ENCODE measurements around the gene KIF26B. TPM values are rescaled to one million over a fixed set of nuclear protein-coding genes. Genes with fewer than 3 reads are reported as not detected.

The KIF26B gene
- total RNA-seq, 1 donor from 2014 or later, result 3.5 TPM

GRCh38 chr1:245528258-245528635, 373.5 kb downstream of the KIF26B start:
- DNase-seq, result no peak
- Histone ChIP-seq H3K36me3 (no peaks in the 10 kb centered on the region), H3K27ac (replicated peaks) (no peak overlapping the region), H3K4me1 (no peaks in the 10 kb centered on the region), H3K4me3 (no peak overlapping the region), H3K9me3 (replicated peaks) (no peaks in the 10 kb centered on the region), H3K27me3 (ENCODE audit: low read depth) (peaks cover 8% of the 10 kb centered on the region)
- intact Hi-C loops (cut with micrococcal nuclease), result no loop called here
- no peak for TF ChIP-seq CTCF (IDR thresholded peaks at IDR 0.05; ENCODE audit: borderline replicate concordance)

GRCh38 chr1:245530937-245531336, 376.2 kb downstream of the KIF26B start:
- no peak overlapping the region for H3K4me3 ChIP-seq
- H3K27me3 ChIP-seq (ENCODE audit: low read depth), result peaks cover 8% of the 10 kb centered on the region
- intact Hi-C loops (cut with micrococcal nuclease), result no loop called here
- H3K27ac ChIP-seq (replicated peaks), result no peak overlapping the region
- H3K4me1 ChIP-seq, result no peaks in the 10 kb centered on the region
- no peak for DNase-seq
- no peaks in the 10 kb centered on the region for H3K36me3 ChIP-seq
- H3K9me3 ChIP-seq (replicated peaks), result no peaks in the 10 kb centered on the region
- no peak for TF ChIP-seq CTCF (IDR thresholded peaks at IDR 0.05; ENCODE audit: borderline replicate concordance)

GRCh38 chr1:245537992-245538391, 383.2 kb downstream of the KIF26B start:
- intact Hi-C loops (cut with micrococcal nuclease), result no loop called here
- no peaks in the 10 kb centered on the region for H3K4me1 ChIP-seq
- no peaks in the 10 kb centered on the region for H3K9me3 ChIP-seq (replicated peaks)
- H3K36me3 ChIP-seq, result no peaks in the 10 kb centered on the region
- no peak for DNase-seq
- peaks cover 4% of the 10 kb centered on the region for H3K27me3 ChIP-seq (ENCODE audit: low read depth)
- no peak for TF ChIP-seq CTCF (IDR thresholded peaks at IDR 0.05; ENCODE audit: borderline replicate concordance)
- H3K4me3 ChIP-seq, result no peak overlapping the region
- H3K27ac ChIP-seq (replicated peaks), result no peak overlapping the region

- no peak for TF ChIP-seq CTCF (IDR thresholded peaks at IDR 0.05; ENCODE audit: borderline replicate concordance)
- DNase-seq, result no peak
- Histone ChIP-seq H3K9me3 (replicated peaks) (no peaks in the 10 kb centered on the region), H3K4me3 (no peak overlapping the region), H3K4me1 (no peaks in the 10 kb centered on the region), H3K27me3 (ENCODE audit: low read depth) (peaks cover 4% of the 10 kb centered on the region), H3K36me3 (no peaks in the 10 kb centered on the region), H3K27ac (replicated peaks) (no peak overlapping the region)
- intact Hi-C loops (cut with micrococcal nuclease), result no loop called here
Measured at GRCh38 chr1:245538671-245539070, 383.9 kb downstream of the KIF26B start.

GRCh38 chr1:245541369-245541768, 386.6 kb downstream of the KIF26B start:
- H3K4me3 ChIP-seq, result no peak overlapping the region
- H3K36me3 ChIP-seq, result no peaks in the 10 kb centered on the region
- H3K27ac ChIP-seq (replicated peaks), result no peak overlapping the region
- no peaks in the 10 kb centered on the region for H3K4me1 ChIP-seq
- intact Hi-C loops (cut with micrococcal nuclease), result no loop called here
- H3K27me3 ChIP-seq (ENCODE audit: low read depth), result peaks cover 4% of the 10 kb centered on the region
- TF ChIP-seq CTCF (IDR thresholded peaks at IDR 0.05; ENCODE audit: borderline replicate concordance), result no peak
- no peak for DNase-seq
- H3K9me3 ChIP-seq (replicated peaks), result no peaks in the 10 kb centered on the region

GRCh38 chr1:245542365-245542764, 387.6 kb downstream of the KIF26B start:
- no peaks in the 10 kb centered on the region for H3K36me3 ChIP-seq
- intact Hi-C loops (cut with micrococcal nuclease), result no loop called here
- H3K27me3 ChIP-seq (ENCODE audit: low read depth), result no peaks in the 10 kb centered on the region
- H3K4me3 ChIP-seq, result no peak overlapping the region
- no peaks in the 10 kb centered on the region for H3K4me1 ChIP-seq
- DNase-seq, result no peak
- no peak overlapping the region for H3K27ac ChIP-seq (replicated peaks)
- no peak for TF ChIP-seq CTCF (IDR thresholded peaks at IDR 0.05; ENCODE audit: borderline replicate concordance)
- H3K9me3 ChIP-seq (replicated peaks), result no peaks in the 10 kb centered on the region
